WI38 (cell line): ENCODE data around the gene CCR1.

Experiments used
- H3K4me3 ChIP-seq: 2 replicates; pipeline ENCODE4 v1.5.1; 2011; ENCODE audit warnings: low read depth, mild to moderate bottlenecking, control low read depth, low read length
- CTCF ChIP-seq: IDR thresholded peaks from 2 replicates; pipeline ENCODE4 v1.5.1; 2012; ENCODE audit warnings: low read depth, mild to moderate bottlenecking, control low read depth, low read length

CCR1 gene

GRCh38 chr3:46202535-46202934, 5.6 kb downstream of the CCR1 start:
- TF ChIP-seq CTCF, result no peak
- H3K4me3 ChIP-seq, result no peak overlapping the region

GRCh38 chr3:46200790-46201189, 7.3 kb downstream of the CCR1 start:
- no peak overlapping the region for H3K4me3 ChIP-seq
- no peak for TF ChIP-seq CTCF

- TF ChIP-seq CTCF, result no peak
- no peak overlapping the region for H3K4me3 ChIP-seq
Observed at GRCh38 chr3:46200211-46200610, 7.9 kb downstream of the CCR1 start.

- no peak for TF ChIP-seq CTCF
- H3K4me3 ChIP-seq, result no peak overlapping the region
Observed at GRCh38 chr3:46196261-46196957, 11.7 kb downstream of the CCR1 start.

- no peak for TF ChIP-seq CTCF
- no peak overlapping the region for H3K4me3 ChIP-seq
Observed at GRCh38 chr3:46194868-46195553, 13.1 kb downstream of the CCR1 start.

- no peak overlapping the region for H3K4me3 ChIP-seq
- TF ChIP-seq CTCF, result no peak
Observed at GRCh38 chr3:46193436-46193835, 14.7 kb downstream of the CCR1 start.

GRCh38 chr3:46192939-46193338, 15.2 kb downstream of the CCR1 start:
- no peak overlapping the region for H3K4me3 ChIP-seq
- no peak for TF ChIP-seq CTCF
